Endothelial cell of umbilical vein (primary cell): Measurements from ENCODE around the gene JAZF1. TPM values are rescaled to one million over a fixed set of nuclear protein-coding genes. Genes with fewer than 3 reads are reported as not detected.

Experiments
- BruUV-seq: library from RNA; stranded (reverse); fragments of 400-500 nt; replicated peaks from 2 replicates; lab custom pipeline; 2021; lab: Mats Ljungman, UMichigan
- CTCF ChIA-PET: fragments of 300-600, 350-600 bp; sonication (Branson Sonifier 250); formaldehyde crosslinking; loops from one replicate; lab custom pipeline; 2021; ENCODE audit warnings: antibody characterized with exemption, inconsistent platforms; lab: Charles Lee
- POLR2A ChIA-PET: fragments of 300-600, 350-600 bp; sonication (Branson Sonifier 250); formaldehyde crosslinking; loops from one replicate; lab custom pipeline; 2021; ENCODE audit warnings: antibody characterized with exemption, inconsistent platforms; lab: Charles Lee
- DNase-seq: peaks from one replicate; pipeline ENCODE4 v3.0.0-alpha.2; 2011; ENCODE audit warnings: low read depth, low spot score
- FAIRE-seq: peaks from 2 replicates; lab custom pipeline; 2011; peaks lifted over from hg19 to GRCh38; lab: Jason Lieb, UNC
- H2AFZ ChIP-seq: 2 replicates; pipeline ENCODE4 v1.6.0; 2012; ENCODE audit warnings: low read depth, low read length, control low read depth, inconsistent platforms
- H3K27ac ChIP-seq: 2 replicates; pipeline ENCODE4 v1.5.1; 2011; ENCODE audit warnings: low read depth, mild to moderate bottlenecking, control low read depth, low read length, moderate library complexity; ENCODE audit not compliant: insufficient read depth
- H3K27me3 ChIP-seq, 2 experiments: 2 replicates each; pipeline versions ENCODE4 v1.6.0 to v1.6.1; 2011; ENCODE audit warnings: low read length in 2 of 2, mixed read lengths in 1 of 2; ENCODE audit not compliant: control insufficient read depth in 2 of 2, insufficient read depth in 2 of 2
- H3K36me3 ChIP-seq, 2 experiments: 2 replicates in 1 of 2; 3 replicates in 1 of 2; pipeline ENCODE4 v1.5.1; 2011; ENCODE audit warnings: low read length in 2 of 2, mild to moderate bottlenecking in 1 of 2, moderate library complexity in 1 of 2; ENCODE audit not compliant: control insufficient read depth in 2 of 2, insufficient read depth in 2 of 2; ENCODE audit errors: extremely low read depth in 1 of 2
- H3K4me1 ChIP-seq: 3 replicates; pipeline ENCODE4 v1.5.1; 2011; ENCODE audit warnings: mild to moderate bottlenecking, low read length; ENCODE audit not compliant: control insufficient read depth, insufficient read depth; ENCODE audit errors: extremely low read depth
- H3K4me2 ChIP-seq: 2 replicates; pipeline ENCODE4 v1.6.1; 2011; ENCODE audit warnings: low read length, control low read depth, mixed read lengths; ENCODE audit not compliant: insufficient read depth
- H3K4me3 ChIP-seq, 3 experiments: fragments of 200-600 bp in 1 of 3; sonication (generic), shearing (Covaris generic) in 1 of 3; replicated peaks in 1 of 3; 2 replicates each; pipeline ENCODE4 v1.5.1; 2011 to 2016; ENCODE audit warnings: control low read depth in 3 of 3, low read length in 3 of 3, mild to moderate bottlenecking in 2 of 3, inconsistent platforms in 1 of 3, low read depth in 1 of 3, moderate library complexity in 1 of 3; ENCODE audit not compliant: insufficient read depth in 1 of 3
- H3K79me2 ChIP-seq: 2 replicates; pipeline ENCODE4 v1.6.0; 2012; ENCODE audit warnings: low read length, inconsistent platforms; ENCODE audit not compliant: control insufficient read depth, insufficient read depth
- H3K9ac ChIP-seq: replicated peaks from 2 replicates; pipeline ENCODE3; 2011; ENCODE audit warnings: low read length, control low read depth; ENCODE audit not compliant: insufficient read depth; ENCODE audit errors: extremely low read depth
- H3K9me1 ChIP-seq: replicated peaks from 3 replicates; pipeline ENCODE4 v1.6.0; 2011; ENCODE audit warnings: mild to moderate bottlenecking, low read length; ENCODE audit not compliant: control insufficient read depth, insufficient read depth; ENCODE audit errors: extremely low read depth
- H3K9me3 ChIP-seq: replicated peaks from 2 replicates; pipeline ENCODE4 v1.5.1; 2012; ENCODE audit warnings: low read length, inconsistent platforms; ENCODE audit not compliant: control insufficient read depth, insufficient read depth
- H4K20me1 ChIP-seq: replicated peaks from 2 replicates; pipeline ENCODE3; 2011; ENCODE audit warnings: mild to moderate bottlenecking, low read length; ENCODE audit not compliant: control insufficient read depth, insufficient read depth; ENCODE audit errors: extremely low read depth
- CTCF ChIP-seq, 2 donors: IDR thresholded peaks; 1 replicate in 1 of 2; 2 replicates in 1 of 2; pipeline ENCODE4 v1.5.1; 2011; ENCODE audit warnings: low read length in 2 of 2, mild to moderate bottlenecking in 2 of 2, moderate library complexity in 2 of 2, control low read depth in 1 of 2, inconsistent platforms in 1 of 2, low read depth in 1 of 2; ENCODE audit not compliant: insufficient read depth in 1 of 2; ENCODE audit errors: extremely low read depth in 1 of 2
- EZH2 ChIP-seq: IDR thresholded peaks from 2 replicates; pipeline ENCODE4 v1.6.1; 2012; ENCODE audit warnings: borderline replicate concordance, low read depth, mild to moderate bottlenecking, moderate library complexity, low read length, inconsistent platforms; ENCODE audit not compliant: severe bottlenecking
- JUN ChIP-seq: IDR thresholded peaks from 2 replicates; pipeline ENCODE4 v1.6.1; 2011; ENCODE audit warnings: borderline replicate concordance, low read depth; ENCODE audit not compliant: insufficient read length, insufficient read depth
- MAX ChIP-seq: IDR thresholded peaks from 2 replicates; pipeline ENCODE4 v1.6.1; 2011; ENCODE audit not compliant: insufficient read depth, insufficient read length
- MYC ChIP-seq: IDR thresholded peaks from one replicate; pipeline ENCODE4 v1.6.1; 2011; ENCODE audit warnings: mild to moderate bottlenecking, low read depth, low read length
- POLR2A ChIP-seq: IDR thresholded peaks from 2 replicates; pipeline ENCODE4 v1.6.1; 2012; ENCODE audit warnings: low read depth, mild to moderate bottlenecking, control low read depth, low read length
- dilution Hi-C: fragments of 300-500 bp; cut with MboI; formaldehyde crosslinking; loops from one replicate; pipeline ENCODE4 v1.15.0; 2019; ENCODE audit warnings: low sequenced_read_pairs; ENCODE audit not compliant: extremely low pct_ligation_motif_present
- intact Hi-C: fragments of 100-400 bp; cut with micrococcal nuclease; formaldehyde crosslinking; loops from one replicate; pipeline ENCODE4 v1.10.0; 2022
- polyA plus RNA-seq, 4 experiments: library from polyadenylated mRNA; depleted of rRNA in 3 of 4; stranded (reverse) in 3 of 4; unstranded in 1 of 4; fragments of >200 nt; gene quantifications; 2 replicates each; pipeline versions ENCODE4 v1.2.1 to v1.2.3, GENCODE V29; 2011 to 2012; ENCODE audit warnings: missing spikeins in 1 of 4
- total RNA-seq: library from RNA; stranded (reverse); gene quantifications from 2 replicates; pipeline ENCODE4 v1.2.3, GENCODE V29; 2021

Gene JAZF1
- total and polyA plus RNA-seq, 2 donors (not counting 3 experiments of a cell fraction or from before 2014, with no cell fraction given), result 2.5 to 16.9 TPM

GRCh38 chr7:27997188-27997707 lies 183.3 kb downstream of the JAZF1 start:
- dilution Hi-C loops (no loop called here), intact Hi-C loops (no loop called here)
- no peak overlapping the region for H3K27ac ChIP-seq
- H4K20me1 ChIP-seq, result no peaks in the 10 kb centered on the region
- no peak overlapping the region for H2AFZ ChIP-seq
- POLR2A ChIA-PET, result no interaction called here
- no peaks in the 10 kb centered on the region for H3K9me3 ChIP-seq
- CTCF ChIA-PET, result interaction anchor here (0.7 kb wide), 1 partner anchor 18 kb away, joined by 4 read pairs; no protein-coding TSS in a partner anchor
- TF ChIP-seq MAX, result no peak
- no peak for TF ChIP-seq EZH2
- TF ChIP-seq POLR2A, result no peak
- no peak for TF ChIP-seq JUN
- TF ChIP-seq CTCF (IDR thresholded peaks at IDR 0.05; ENCODE audit: extremely low read depth in 1 of 2, insufficient read depth in 1 of 2, low read depth in 1 of 2, low read length in 2 of 2), result no peak
- no peak for TF ChIP-seq MYC
- H3K4me3 ChIP-seq, result no peak overlapping the region
- FAIRE-seq (no peak), DNase-seq (no peak)
- no peak overlapping the region for H3K4me2 ChIP-seq
- no peaks in the 10 kb centered on the region for H3K9me1 ChIP-seq
- no peak overlapping the region for H3K9ac ChIP-seq
- no peaks in the 10 kb centered on the region for H3K27me3 ChIP-seq
- H3K79me2 ChIP-seq, result no peaks in the 10 kb centered on the region
- H3K36me3 ChIP-seq, result no peaks in the 10 kb centered on the region
- H3K4me1 ChIP-seq, result peaks cover 7% of the 10 kb centered on the region
- BruUV-seq, result no TSS peak
